C4-2B (cell line): Measurements from ENCODE around the gene KAZN.

ENCODE experiments used
- CTCF ChIP-seq: fragments of 450-650 bp; conservative IDR thresholded peaks from 2 replicates; pipeline ENCODE4 v1.5.1; 2017; ENCODE audit warnings: mild to moderate bottlenecking
- ZFX ChIP-seq: fragments of 450-650 bp; IDR thresholded peaks from 2 replicates; pipeline ENCODE4 v1.6.1; 2017

DNA sequence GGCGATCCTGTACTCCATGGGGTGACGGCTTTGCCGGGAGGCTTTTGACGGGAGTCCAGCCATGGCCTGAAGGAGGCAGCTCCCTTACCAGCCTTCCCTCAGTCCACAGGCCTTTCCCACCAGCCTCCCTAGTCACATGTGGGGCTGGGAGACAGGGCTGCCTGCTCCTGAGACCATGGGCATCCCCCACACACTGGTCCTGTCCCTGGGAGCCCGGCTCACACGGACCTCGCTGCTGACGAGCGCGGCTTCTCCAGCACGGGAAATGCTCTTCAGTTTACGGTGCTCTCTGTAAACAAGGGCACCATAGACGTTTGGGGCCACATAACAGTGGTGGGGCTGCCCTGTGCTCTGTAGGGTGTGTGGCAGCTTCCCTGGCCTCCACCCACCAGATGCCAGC is 450.6 kb downstream of the KAZN start:
- TF ChIP-seq CTCF (no peak), ZFX (no peak)
